H9 (cell line): ENCODE results near the gene WDR91. TPM values are rescaled to one million over a fixed set of nuclear protein-coding genes. Genes with fewer than 3 reads are reported as not detected.

Experiments
- DNase-seq: peaks from one replicate; pipeline ENCODE4 v3.0.0-alpha.2; 2017
- H2AFZ ChIP-seq: one replicate; pipeline ENCODE4 v1.6.1; 2013; ENCODE audit warnings: mild to moderate bottlenecking, low read length, control low read depth, moderate library complexity
- H2AK5ac ChIP-seq: 2 replicates; pipeline ENCODE4 v1.6.1; 2013; ENCODE audit warnings: low read length, control low read depth, mixed read lengths; ENCODE audit not compliant: insufficient read length
- H2BK120ac ChIP-seq: one replicate; pipeline ENCODE4 v1.6.1; 2013; ENCODE audit warnings: low read depth, mild to moderate bottlenecking, low read length, control low read depth, inconsistent platforms; ENCODE audit not compliant: poor library complexity, severe bottlenecking
- H2BK12ac ChIP-seq: 2 replicates; pipeline ENCODE4 v1.6.1; 2013; ENCODE audit warnings: low read length, control low read depth, mixed read lengths, low read depth; ENCODE audit not compliant: insufficient read length
- H2BK15ac ChIP-seq: 2 replicates; pipeline ENCODE4 v1.6.1; 2013; ENCODE audit warnings: low read depth, low read length, control low read depth
- H2BK20ac ChIP-seq: one replicate; pipeline ENCODE4 v1.6.1; 2013; ENCODE audit warnings: low read depth, mild to moderate bottlenecking, low read length, control low read depth, inconsistent platforms; ENCODE audit not compliant: poor library complexity, severe bottlenecking
- H2BK5ac ChIP-seq: 2 replicates; pipeline ENCODE4 v1.6.1; 2013; ENCODE audit warnings: low read length, control low read depth, mixed read lengths; ENCODE audit not compliant: insufficient read length
- H3K14ac ChIP-seq: 2 replicates; pipeline ENCODE4 v1.6.1; 2013; ENCODE audit warnings: low read length, control low read depth; ENCODE audit not compliant: insufficient read depth
- H3K18ac ChIP-seq: 2 replicates; pipeline ENCODE4 v1.6.1; 2013; ENCODE audit warnings: low read depth, mild to moderate bottlenecking, mixed read lengths, low read length, control low read depth; ENCODE audit not compliant: insufficient read length
- H3K23ac ChIP-seq: 2 replicates; pipeline ENCODE4 v1.6.1; 2013; ENCODE audit warnings: low read length, control low read depth, mixed read lengths, low read depth; ENCODE audit not compliant: insufficient read length
- H3K23me2 ChIP-seq: 2 replicates; pipeline ENCODE4 v1.6.1; 2013; ENCODE audit warnings: low read depth, mild to moderate bottlenecking, mixed read lengths, low read length, control low read depth; ENCODE audit not compliant: insufficient read length, poor library complexity, severe bottlenecking
- H3K27ac ChIP-seq: 2 replicates; pipeline ENCODE4 v1.5.1; 2013; ENCODE audit warnings: low read length, control low read depth, mixed read lengths, low read depth; ENCODE audit not compliant: insufficient read length
- H3K27me3 ChIP-seq: 2 replicates; pipeline ENCODE4 v1.6.1; 2013; ENCODE audit warnings: low read length, control low read depth, inconsistent platforms; ENCODE audit not compliant: insufficient read depth
- H3K4ac ChIP-seq: 2 replicates; pipeline ENCODE4 v1.6.1; 2013; ENCODE audit warnings: low read depth, mild to moderate bottlenecking, control low read depth, inconsistent platforms, low read length, moderate library complexity
- H3K4me1 ChIP-seq: 2 replicates; pipeline ENCODE4 v1.6.1; 2013; ENCODE audit warnings: low read length, control low read depth, inconsistent platforms; ENCODE audit not compliant: insufficient read depth
- H3K4me2 ChIP-seq: 2 replicates; pipeline ENCODE4 v1.6.1; 2013; ENCODE audit warnings: low read length, control low read depth, mixed read lengths; ENCODE audit not compliant: insufficient read length, insufficient read depth
- H3K56ac ChIP-seq: 2 replicates; pipeline ENCODE4 v1.6.1; 2013; ENCODE audit warnings: low read depth, mild to moderate bottlenecking, mixed read lengths, low read length, control low read depth; ENCODE audit not compliant: insufficient read length
- H3K79me1 ChIP-seq: 2 replicates; pipeline ENCODE4 v1.6.1; 2013; ENCODE audit warnings: low read depth, mild to moderate bottlenecking, moderate library complexity, low read length, control low read depth, inconsistent platforms; ENCODE audit not compliant: insufficient read depth, poor library complexity, severe bottlenecking
- H3K79me2 ChIP-seq: 2 replicates; pipeline ENCODE4 v1.6.1; 2013; ENCODE audit warnings: low read length, control low read depth, inconsistent platforms; ENCODE audit not compliant: insufficient read depth
- H3K9ac ChIP-seq: 2 replicates; pipeline ENCODE4 v1.6.1; 2013; ENCODE audit warnings: low read length, control low read depth, mixed read lengths; ENCODE audit not compliant: insufficient read length; ENCODE audit errors: extremely low read depth
- H3K9me3 ChIP-seq: one replicate; pipeline ENCODE4 v1.6.1; 2013; ENCODE audit warnings: low read depth, low read length, inconsistent platforms; ENCODE audit not compliant: control insufficient read depth
- H3T11ph ChIP-seq: one replicate; pipeline ENCODE4 v1.6.1; 2013; ENCODE audit warnings: mild to moderate bottlenecking, low read length, control low read depth, inconsistent platforms
- H4K20me1 ChIP-seq: one replicate; pipeline ENCODE4 v1.6.1; 2013; ENCODE audit not compliant: control insufficient read depth, insufficient read length, insufficient read depth
- H4K5ac ChIP-seq: 2 replicates; pipeline ENCODE4 v1.6.1; 2013; ENCODE audit warnings: low read depth, mild to moderate bottlenecking, mixed read lengths, low read length, control low read depth; ENCODE audit not compliant: insufficient read length
- H4K8ac ChIP-seq: replicated peaks from 2 replicates; pipeline ENCODE4 v1.6.1; 2013; ENCODE audit warnings: low read length, control low read depth, mixed read lengths, low read depth; ENCODE audit not compliant: insufficient read length
- H4K91ac ChIP-seq: 2 replicates; pipeline ENCODE4 v1.6.1; 2013; ENCODE audit warnings: low read depth, mild to moderate bottlenecking, moderate library complexity, mixed read lengths, low read length, control low read depth; ENCODE audit not compliant: insufficient read length
- H3K27ac Mint-ChIP-seq, 3 experiments: 2 replicates in 2 of 3; 3 replicates in 1 of 3; pipeline ENCODE4 v1.8.0; 2020 to 2021; ENCODE audit warnings: mixed read lengths in 3 of 3, mild to moderate bottlenecking in 1 of 3, moderate library complexity in 1 of 3
- H3K27me3 Mint-ChIP-seq: 2 replicates; pipeline ENCODE4 v1.8.0; 2021; ENCODE audit warnings: low read depth, mild to moderate bottlenecking, moderate library complexity, mixed read lengths
- H3K36me3 Mint-ChIP-seq, 3 experiments: 2 replicates in 2 of 3; 3 replicates in 1 of 3; pipeline ENCODE4 v1.8.0; 2020 to 2021; ENCODE audit warnings: low read depth in 3 of 3, mixed read lengths in 3 of 3; ENCODE audit not compliant: insufficient read depth in 1 of 3
- H3K4me1 Mint-ChIP-seq, 2 experiments: 2 replicates each; pipeline ENCODE4 v1.8.0; 2020; ENCODE audit warnings: mixed read lengths in 2 of 2
- H3K4me3 Mint-ChIP-seq, 2 experiments: 2 replicates in 1 of 2; 3 replicates in 1 of 2; pipeline ENCODE4 v1.8.0; 2020 to 2021; ENCODE audit warnings: mild to moderate bottlenecking in 2 of 2, mixed read lengths in 2 of 2, moderate library complexity in 1 of 2
- H3K9me3 Mint-ChIP-seq, 2 experiments: 2 replicates in 1 of 2; 3 replicates in 1 of 2; pipeline ENCODE4 v1.8.0; 2020; ENCODE audit warnings: mild to moderate bottlenecking in 2 of 2, mixed read lengths in 2 of 2, moderate library complexity in 1 of 2
- WGBS: extraction: QIAGEN DNeasy Blood & Tissue Kit; methylation state at CpG from one replicate; pipeline ENCODE4 v1.1.7; 2013; ENCODE audit warnings: missing lambda C conversion rate, low lambda C conversion rate, mixed read lengths; ENCODE audit not compliant: insufficient read length; ENCODE audit errors: extremely low coverage; 5-methylcytosine and 5-hydroxymethylcytosine counted together
- total RNA-seq: library from RNA; stranded (reverse); gene quantifications from 2 replicates; pipeline ENCODE4 v1.2.1, GENCODE V29; 2021
- TF ChIP-seq, protein P1 (sequence below): fragments of 200-600 bp; sonication (generic); conservative IDR thresholded peaks from 3 replicates; pipeline ENCODE4 v1.8.0; 2021; ENCODE audit warnings: antibody characterized with exemption, mild to moderate bottlenecking

Gene WDR91
- total RNA-seq, 1 experiment from 2014 or later, result 9.4 TPM

DNA sequence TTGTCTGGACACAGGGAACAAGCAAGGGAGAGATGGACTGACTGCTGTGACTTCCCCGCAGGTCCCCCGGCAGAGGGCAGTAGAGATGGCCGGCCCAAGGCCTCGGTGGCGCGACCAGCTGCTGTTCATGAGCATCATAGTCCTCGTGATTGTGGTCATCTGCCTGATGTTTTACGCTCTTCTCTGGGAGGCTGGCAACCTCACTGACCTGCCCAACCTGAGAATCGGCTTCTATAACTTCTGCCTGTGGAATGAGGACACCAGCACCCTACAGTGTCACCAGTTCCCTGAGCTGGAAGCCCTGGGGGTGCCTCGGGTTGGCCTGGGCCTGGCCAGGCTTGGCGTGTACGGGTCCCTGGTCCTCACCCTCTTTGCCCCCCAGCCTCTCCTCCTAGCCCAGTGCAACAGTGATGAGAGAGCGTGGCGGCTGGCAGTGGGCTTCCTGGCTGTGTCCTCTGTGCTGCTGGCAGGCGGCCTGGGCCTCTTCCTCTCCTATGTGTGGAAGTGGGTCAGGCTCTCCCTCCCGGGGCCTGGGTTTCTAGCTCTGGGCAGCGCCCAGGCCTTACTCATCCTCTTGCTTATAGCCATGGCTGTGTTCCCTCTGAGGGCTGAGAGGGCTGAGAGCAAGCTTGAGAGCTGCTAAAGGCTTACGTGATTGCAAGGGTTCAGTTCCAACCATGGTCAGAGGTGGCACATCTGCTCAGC is 46.8 kb downstream of the WDR91 start:
- no peak overlapping the region for H3K23ac ChIP-seq
- Mint-ChIP-seq H3K27ac (no peak overlapping the region; a peak in 1 of 7 replicates), H3K27me3 (no peaks in the 10 kb centered on the region)

More for the DNA sequence above, 46.8 kb downstream of the WDR91 start:
- Histone ChIP-seq H3K23me2 (peaks cover 3% of the 10 kb centered on the region), H3K79me2 (no peaks in the 10 kb centered on the region; the same call in 1 of the 2 replicates), H3K4me2 (no peak overlapping the region), H3K27ac (no peak overlapping the region), H3K14ac (no peak overlapping the region), H3K9ac (no peak overlapping the region), H3K9me3 (no peaks in the 10 kb centered on the region), H2BK12ac (no peak overlapping the region), H3K18ac (no peak overlapping the region), H4K20me1 (no peaks in the 10 kb centered on the region), H2BK15ac (no peak overlapping the region), H3T11ph (no peak overlapping the region), H2BK20ac (no peak overlapping the region), H2AK5ac (no peak overlapping the region), H4K91ac (no peak overlapping the region), H4K5ac (no peak overlapping the region), H3K56ac (no peak overlapping the region), H3K4me1 (peaks cover 5% of the 10 kb centered on the region; the same call in 1 of the 2 replicates), H2BK120ac (no peak overlapping the region), H4K8ac (no peak overlapping the region), H2BK5ac (no peak overlapping the region), H3K4ac (no peak overlapping the region), H2AFZ (no peak overlapping the region), H3K79me1 (no peaks in the 10 kb centered on the region), H3K27me3 (no peaks in the 10 kb centered on the region)
- no CpG with 5 or more reads among the region's 18 CpGs for WGBS
- peaks cover 26 to 27% of the 10 kb centered on the region in 2 experiments for H3K4me1 Mint-ChIP-seq
- TF ChIP-seq, protein P1, sequence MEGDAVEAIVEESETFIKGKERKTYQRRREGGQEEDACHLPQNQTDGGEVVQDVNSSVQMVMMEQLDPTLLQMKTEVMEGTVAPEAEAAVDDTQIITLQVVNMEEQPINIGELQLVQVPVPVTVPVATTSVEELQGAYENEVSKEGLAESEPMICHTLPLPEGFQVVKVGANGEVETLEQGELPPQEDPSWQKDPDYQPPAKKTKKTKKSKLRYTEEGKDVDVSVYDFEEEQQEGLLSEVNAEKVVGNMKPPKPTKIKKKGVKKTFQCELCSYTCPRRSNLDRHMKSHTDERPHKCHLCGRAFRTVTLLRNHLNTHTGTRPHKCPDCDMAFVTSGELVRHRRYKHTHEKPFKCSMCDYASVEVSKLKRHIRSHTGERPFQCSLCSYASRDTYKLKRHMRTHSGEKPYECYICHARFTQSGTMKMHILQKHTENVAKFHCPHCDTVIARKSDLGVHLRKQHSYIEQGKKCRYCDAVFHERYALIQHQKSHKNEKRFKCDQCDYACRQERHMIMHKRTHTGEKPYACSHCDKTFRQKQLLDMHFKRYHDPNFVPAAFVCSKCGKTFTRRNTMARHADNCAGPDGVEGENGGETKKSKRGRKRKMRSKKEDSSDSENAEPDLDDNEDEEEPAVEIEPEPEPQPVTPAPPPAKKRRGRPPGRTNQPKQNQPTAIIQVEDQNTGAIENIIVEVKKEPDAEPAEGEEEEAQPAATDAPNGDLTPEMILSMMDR, result peak; percentile 26; the same call in 2 of the 3 replicates
- peaks cover 75 to 91% (median 89%) of the 10 kb centered on the region in 3 experiments for H3K36me3 Mint-ChIP-seq
- DNase-seq, result peak; percentile 18
- peaks cover 23 to 30% of the 10 kb centered on the region in 2 experiments for H3K9me3 Mint-ChIP-seq
- no peak overlapping the region for H3K4me3 Mint-ChIP-seq
